GM12801 (cell line): ENCODE measurements around the gene SNRPB2.

Experiments
- TF ChIP-seq, protein P1 (sequence below): IDR thresholded peaks from one replicate; pipeline ENCODE4 v1.5.1; 2011; ENCODE audit warnings: control low read depth; ENCODE audit not compliant: insufficient read length; ENCODE audit errors: extremely low read depth

SNRPB2 gene

DNA sequence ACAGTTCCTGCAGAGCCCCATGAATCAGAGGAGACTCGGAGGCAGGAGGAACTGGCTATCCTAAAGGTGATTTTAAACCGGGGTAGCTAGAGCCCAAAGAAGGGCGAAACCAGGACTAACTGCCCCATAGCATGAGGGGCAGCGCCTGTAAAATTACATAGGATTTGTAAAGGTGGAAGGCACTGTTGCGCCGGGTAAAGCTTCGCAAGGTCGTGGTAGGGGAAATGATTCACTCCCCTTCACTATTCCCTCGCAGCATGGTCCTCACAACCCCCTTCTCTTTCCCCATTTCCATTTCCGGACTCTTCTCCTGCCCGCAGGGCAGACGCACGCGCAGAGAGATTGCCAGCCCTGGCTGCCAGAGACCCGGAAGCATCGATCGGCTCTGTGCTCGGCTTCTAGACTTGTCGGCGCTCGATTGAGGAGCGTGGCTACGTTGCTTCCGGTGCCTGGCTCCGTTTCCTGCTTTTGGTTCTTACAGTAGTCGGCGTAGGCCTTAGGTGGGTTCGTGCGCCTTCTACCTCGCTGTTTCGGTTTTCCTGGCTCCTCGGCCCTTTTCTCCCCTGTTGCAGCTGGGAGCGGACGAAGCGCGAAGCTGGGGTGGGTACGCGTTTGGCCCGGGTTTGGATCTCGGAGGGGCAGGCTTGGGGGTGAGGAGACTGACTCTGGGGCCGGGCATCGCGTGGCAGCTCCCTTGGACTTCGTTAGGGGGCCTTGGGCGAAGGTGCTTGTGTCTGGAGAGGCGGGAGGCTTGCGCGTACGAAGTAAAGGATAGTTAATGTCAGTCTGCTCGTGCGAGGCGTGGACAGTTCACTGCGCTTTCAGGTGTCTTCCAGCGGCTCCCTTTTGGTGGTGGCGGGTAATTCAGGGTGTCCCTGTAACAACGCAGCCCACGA is at the start of gene SNRPB2:
SNRPB2 (plus strand) TSS at position 462 of the 896 bp plus-strand sequence. CDS start 1,677 bp downstream, outside the sequence.
- TF ChIP-seq, protein P1, sequence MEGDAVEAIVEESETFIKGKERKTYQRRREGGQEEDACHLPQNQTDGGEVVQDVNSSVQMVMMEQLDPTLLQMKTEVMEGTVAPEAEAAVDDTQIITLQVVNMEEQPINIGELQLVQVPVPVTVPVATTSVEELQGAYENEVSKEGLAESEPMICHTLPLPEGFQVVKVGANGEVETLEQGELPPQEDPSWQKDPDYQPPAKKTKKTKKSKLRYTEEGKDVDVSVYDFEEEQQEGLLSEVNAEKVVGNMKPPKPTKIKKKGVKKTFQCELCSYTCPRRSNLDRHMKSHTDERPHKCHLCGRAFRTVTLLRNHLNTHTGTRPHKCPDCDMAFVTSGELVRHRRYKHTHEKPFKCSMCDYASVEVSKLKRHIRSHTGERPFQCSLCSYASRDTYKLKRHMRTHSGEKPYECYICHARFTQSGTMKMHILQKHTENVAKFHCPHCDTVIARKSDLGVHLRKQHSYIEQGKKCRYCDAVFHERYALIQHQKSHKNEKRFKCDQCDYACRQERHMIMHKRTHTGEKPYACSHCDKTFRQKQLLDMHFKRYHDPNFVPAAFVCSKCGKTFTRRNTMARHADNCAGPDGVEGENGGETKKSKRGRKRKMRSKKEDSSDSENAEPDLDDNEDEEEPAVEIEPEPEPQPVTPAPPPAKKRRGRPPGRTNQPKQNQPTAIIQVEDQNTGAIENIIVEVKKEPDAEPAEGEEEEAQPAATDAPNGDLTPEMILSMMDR: no peak

DNA sequence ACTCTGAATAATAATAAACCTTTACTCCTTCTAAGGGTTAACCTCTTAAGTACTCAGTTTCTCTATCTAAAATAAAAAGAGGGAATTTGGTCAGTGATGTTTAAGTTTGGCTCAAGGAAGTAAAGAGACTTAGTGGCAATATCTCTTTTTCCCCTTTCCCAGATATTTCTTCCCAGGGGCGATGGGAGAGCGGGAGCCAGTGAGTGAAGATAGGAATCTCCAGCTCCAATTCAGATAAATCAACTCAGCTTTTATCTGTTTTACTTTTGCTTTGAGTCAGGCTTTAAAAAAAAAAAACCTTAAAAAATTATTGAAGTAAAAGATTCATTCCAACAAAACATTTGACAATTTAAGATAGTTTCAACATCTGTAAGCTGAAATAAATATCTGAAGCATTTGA is 45.4 kb upstream of the SNRPB2 start:
- TF ChIP-seq, protein P1: no peak

DNA sequence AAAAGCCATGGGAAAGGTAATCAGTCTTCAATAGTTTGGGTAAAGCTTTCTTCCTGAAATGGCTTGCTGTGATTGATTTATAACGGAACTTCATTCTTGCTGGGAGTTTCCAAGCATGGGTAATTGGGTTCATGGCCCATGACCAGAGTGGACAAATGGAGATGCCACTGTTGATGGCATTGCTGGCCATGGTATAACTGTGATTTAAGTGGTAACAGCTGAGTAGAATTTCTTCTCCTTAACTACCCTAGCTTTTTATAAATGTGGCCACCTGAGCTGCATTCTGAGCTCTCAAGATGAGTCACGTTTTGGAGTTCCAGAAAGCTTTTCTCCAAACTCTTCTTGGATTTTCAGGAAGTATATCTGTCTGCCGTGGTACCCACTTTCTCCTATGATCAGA is 39.9 kb upstream of the SNRPB2 start:
- TF ChIP-seq, protein P1: no peak

DNA sequence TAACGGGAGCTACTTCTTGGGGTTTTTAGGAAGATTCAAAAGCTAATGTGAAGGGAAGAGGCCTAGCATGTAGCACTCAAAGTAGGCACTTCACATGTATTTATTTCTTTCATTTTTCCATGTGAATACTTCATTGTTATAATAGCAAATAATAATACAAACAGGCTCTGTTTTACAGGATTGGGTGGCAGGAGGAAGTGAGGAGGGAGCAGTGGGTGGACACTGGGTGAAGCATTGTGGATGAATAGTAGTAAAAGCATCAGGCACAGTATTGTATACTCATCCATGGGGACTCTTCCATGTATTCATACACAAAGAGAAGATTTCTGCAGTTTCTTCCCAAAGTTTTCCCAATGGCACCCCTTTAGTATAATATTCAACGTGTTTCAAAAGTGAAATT is 38.4 kb upstream of the SNRPB2 start:
- TF ChIP-seq, protein P1: no peak

DNA sequence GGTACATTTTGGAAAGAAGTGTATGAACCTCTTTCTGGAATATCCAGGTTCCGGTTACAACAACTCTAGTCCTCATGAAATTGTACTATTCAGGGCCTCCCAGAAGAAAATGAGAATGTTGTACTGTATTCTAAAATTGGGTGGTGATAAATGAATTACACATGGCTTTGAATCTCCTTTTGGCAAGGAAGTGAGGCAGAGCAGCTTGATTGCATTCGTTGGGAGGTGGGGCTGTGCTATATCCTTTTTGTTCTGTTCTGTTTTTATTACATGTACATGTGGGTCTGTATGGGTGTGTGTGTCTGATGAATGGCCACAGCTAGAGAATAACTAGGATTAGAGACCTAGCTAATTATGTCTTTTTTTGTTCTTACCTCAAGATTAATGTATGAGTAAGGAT is 37.8 kb upstream of the SNRPB2 start:
- TF ChIP-seq, protein P1: no peak

DNA sequence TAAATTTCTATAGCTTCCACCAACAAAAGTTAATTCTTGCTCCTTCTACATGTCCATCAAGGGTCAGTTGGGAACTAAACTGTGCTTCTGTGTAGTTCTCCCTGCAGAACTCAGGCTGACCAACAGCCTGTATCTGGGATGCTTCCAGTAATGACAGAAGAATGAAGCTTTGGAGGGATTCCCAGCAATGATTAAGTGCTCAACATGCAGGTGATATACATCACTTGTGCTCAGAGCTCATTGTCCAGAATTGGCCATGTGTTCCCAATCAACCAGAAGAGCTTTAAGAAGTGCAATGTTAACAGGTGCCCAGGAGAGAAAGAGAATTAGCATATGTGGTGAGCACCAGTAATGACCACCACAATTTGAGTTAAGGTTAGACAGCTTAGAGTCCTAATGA is 37.4 kb upstream of the SNRPB2 start:
- TF ChIP-seq, protein P1: no peak

DNA sequence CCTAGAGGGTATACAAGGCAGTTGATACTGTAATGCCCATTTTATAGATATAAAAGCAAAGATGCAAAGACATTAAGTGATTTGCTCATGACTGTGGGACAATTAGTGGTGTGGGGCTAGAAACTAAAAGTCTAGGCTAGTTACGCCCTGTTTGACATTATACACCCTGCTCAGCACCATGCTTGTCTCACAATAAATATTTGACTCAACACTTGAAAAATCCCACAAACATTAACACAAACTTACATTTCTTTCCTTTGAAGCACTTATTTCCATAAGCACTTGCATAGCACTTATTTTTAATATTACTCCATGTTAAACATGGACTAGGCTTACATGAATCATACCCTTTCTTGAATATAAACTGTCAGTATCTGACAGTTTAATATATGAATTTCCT is 36.5 kb upstream of the SNRPB2 start:
- TF ChIP-seq, protein P1: no peak
